Measurements from ENCODE around the gene UMAD1.
"Not testable (repeated sequence)": the region's sequence is repeated elsewhere in the genome, so short reads cannot be mapped to it uniquely, and the experiment has no call there.

Gene UMAD1

GRCh38 chr7:7821517-7821916 lies 181.0 kb downstream of the UMAD1 start:
- FAIRE-seq (no peak), DNase-seq (ENCODE audit: low spot score) (no peak)

- FAIRE-seq; DNase-seq (ENCODE audit: low spot score): not testable (repeated sequence)
These were observed 184.7 kb downstream of the UMAD1 start for GRCh38 chr7:7825294-7825693.

GRCh38 chr7:7829667-7830066 lies 189.1 kb downstream of the UMAD1 start:
- FAIRE-seq, result peak; percentile 4
- DNase-seq (ENCODE audit: low spot score), result no peak

- no peak for DNase-seq (ENCODE audit: low spot score)
- FAIRE-seq, result no peak
These were observed 189.7 kb downstream of the UMAD1 start for GRCh38 chr7:7830122-7830878.

- DNase-seq (ENCODE audit: low spot score) (no peak), FAIRE-seq (no peak)
These were observed 192.0 kb downstream of the UMAD1 start for GRCh38 chr7:7832518-7832917.

GRCh38 chr7:7834761-7835160 lies 194.2 kb downstream of the UMAD1 start:
- FAIRE-seq (no peak), DNase-seq (ENCODE audit: low spot score) (no peak)

GRCh38 chr7:7841027-7841426 lies 200.5 kb downstream of the UMAD1 start:
- no peak for FAIRE-seq
- no peak for DNase-seq (ENCODE audit: low spot score)

GRCh38 chr7:7843240-7843639 lies 202.7 kb downstream of the UMAD1 start:
- DNase-seq (ENCODE audit: low spot score), result no peak
- FAIRE-seq, result no peak

- DNase-seq (ENCODE audit: low spot score) (no peak), FAIRE-seq (no peak)
These were observed 203.4 kb downstream of the UMAD1 start for GRCh38 chr7:7843972-7844371.

- DNase-seq (ENCODE audit: low spot score), result no peak
- FAIRE-seq, result no peak
These were observed 207.7 kb downstream of the UMAD1 start for GRCh38 chr7:7848246-7848645.

GRCh38 chr7:7848892-7849291 lies 208.3 kb downstream of the UMAD1 start:
- DNase-seq (ENCODE audit: low spot score), result no peak
- FAIRE-seq, result no peak

GRCh38 chr7:7850150-7850549 lies 209.6 kb downstream of the UMAD1 start:
- no peak for DNase-seq (ENCODE audit: low spot score)
- FAIRE-seq, result peak; percentile 61

GRCh38 chr7:7851381-7851780 lies 210.8 kb downstream of the UMAD1 start:
- no peak for DNase-seq (ENCODE audit: low spot score)
- no peak for FAIRE-seq

GRCh38 chr7:7851991-7852390 lies 211.4 kb downstream of the UMAD1 start:
- DNase-seq (ENCODE audit: low spot score) (no peak), FAIRE-seq (no peak)

GRCh38 chr7:7857143-7857583 lies 216.6 kb downstream of the UMAD1 start:
- DNase-seq (ENCODE audit: low spot score), result no peak
- FAIRE-seq, result no peak

GRCh38 chr7:7858559-7858958 lies 218.0 kb downstream of the UMAD1 start:
- FAIRE-seq (no peak), DNase-seq (ENCODE audit: low spot score) (no peak)

GRCh38 chr7:7859411-7859810 lies 218.9 kb downstream of the UMAD1 start:
- FAIRE-seq, result peak; percentile 28
- DNase-seq (ENCODE audit: low spot score), result no peak

GRCh38 chr7:7861211-7861633 lies 220.7 kb downstream of the UMAD1 start:
- FAIRE-seq (no peak), DNase-seq (ENCODE audit: low spot score) (peak; percentile 32)

- DNase-seq (ENCODE audit: low spot score), result no peak
- FAIRE-seq, result peak; percentile 74
These were observed 221.8 kb downstream of the UMAD1 start for GRCh38 chr7:7862393-7862792.

- FAIRE-seq (no peak), DNase-seq (ENCODE audit: low spot score) (no peak)
These were observed 227.5 kb downstream of the UMAD1 start for GRCh38 chr7:7867846-7868571.

- DNase-seq (ENCODE audit: low spot score) (no peak), FAIRE-seq (no peak)
These were observed 228.0 kb downstream of the UMAD1 start for GRCh38 chr7:7868572-7868899.

- DNase-seq (ENCODE audit: low spot score) (no peak), FAIRE-seq (no peak)
These were observed 228.5 kb downstream of the UMAD1 start for GRCh38 chr7:7869036-7869435.

- FAIRE-seq, result no peak
- DNase-seq (ENCODE audit: low spot score), result no peak
These were observed 229.1 kb downstream of the UMAD1 start for GRCh38 chr7:7869651-7870050.

All from RCC 7860 (cell line).